GM21786 (cell line): Measurements from ENCODE around the gene EXOSC1.
"Not testable (repeated sequence)": the region's sequence is repeated elsewhere in the genome, so short reads cannot be mapped to it uniquely, and the experiment has no call there.

Experiments
- ATAC-seq: cut with Tn5 transposase; IDR thresholded peaks from one replicate; pipeline ENCODE4 v1.9.1; 2021; ENCODE audit not compliant: unreplicated experiment

EXOSC1 gene

DNA sequence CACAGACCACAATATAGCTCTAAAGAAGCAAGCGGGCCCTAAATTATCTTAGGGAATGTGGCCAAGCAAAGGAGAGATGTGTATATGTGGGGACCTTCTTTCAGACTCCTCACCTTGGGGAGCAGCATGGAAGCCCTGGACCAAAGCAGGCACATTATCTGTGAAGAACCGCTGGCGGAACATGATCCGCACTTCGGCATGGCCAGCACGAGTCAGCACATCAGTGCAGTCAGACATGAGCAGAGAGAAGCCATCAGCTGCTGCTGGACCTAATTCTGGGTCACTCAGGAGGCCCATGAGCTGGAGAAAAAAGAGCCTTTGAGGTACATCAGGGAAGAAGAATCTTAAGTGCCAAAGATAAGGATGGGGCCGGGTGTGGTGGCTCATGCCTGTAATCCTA, 14.1 kb upstream of the EXOSC1 start:
- no peak for ATAC-seq

DNA sequence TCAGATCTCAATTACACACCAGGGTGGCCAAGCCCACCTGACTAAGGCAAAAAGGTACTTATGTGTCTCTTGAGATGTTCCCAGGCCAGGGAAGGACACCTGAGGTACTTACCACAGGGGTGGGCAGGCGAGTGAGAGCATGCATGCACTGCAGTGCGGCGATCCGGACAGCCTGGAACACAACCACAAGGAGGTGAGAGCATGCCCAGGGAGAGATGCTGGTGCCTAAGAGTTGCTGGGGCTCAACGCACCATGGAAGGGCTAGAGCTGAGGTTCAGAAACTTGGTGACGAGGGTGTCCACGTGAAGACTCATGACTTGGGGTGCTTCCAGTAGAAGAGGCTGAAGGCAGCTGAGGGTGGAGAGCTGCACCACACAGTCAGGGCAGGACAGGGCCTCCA, 13.3 kb upstream of the EXOSC1 start:
- no peak for ATAC-seq

DNA sequence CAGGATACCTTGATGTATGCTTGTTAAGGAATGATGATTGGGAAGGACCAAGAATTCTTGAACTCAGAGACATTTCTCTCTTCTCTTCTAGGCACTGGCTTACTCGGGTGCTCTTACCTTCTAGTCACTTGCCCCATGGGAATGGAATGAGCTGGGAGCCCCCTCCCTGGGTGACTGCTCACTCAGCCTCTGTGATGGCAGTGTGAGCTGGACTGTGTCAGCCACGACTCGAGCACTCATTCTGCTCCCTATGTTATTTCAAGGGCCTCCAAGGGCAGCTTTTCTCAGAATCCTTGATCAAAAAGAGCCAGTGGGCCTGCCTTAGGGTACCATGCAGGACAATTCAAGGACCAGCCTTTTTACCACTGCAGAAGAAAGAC, 10.9 kb upstream of the EXOSC1 start:
- no peak for ATAC-seq

DNA sequence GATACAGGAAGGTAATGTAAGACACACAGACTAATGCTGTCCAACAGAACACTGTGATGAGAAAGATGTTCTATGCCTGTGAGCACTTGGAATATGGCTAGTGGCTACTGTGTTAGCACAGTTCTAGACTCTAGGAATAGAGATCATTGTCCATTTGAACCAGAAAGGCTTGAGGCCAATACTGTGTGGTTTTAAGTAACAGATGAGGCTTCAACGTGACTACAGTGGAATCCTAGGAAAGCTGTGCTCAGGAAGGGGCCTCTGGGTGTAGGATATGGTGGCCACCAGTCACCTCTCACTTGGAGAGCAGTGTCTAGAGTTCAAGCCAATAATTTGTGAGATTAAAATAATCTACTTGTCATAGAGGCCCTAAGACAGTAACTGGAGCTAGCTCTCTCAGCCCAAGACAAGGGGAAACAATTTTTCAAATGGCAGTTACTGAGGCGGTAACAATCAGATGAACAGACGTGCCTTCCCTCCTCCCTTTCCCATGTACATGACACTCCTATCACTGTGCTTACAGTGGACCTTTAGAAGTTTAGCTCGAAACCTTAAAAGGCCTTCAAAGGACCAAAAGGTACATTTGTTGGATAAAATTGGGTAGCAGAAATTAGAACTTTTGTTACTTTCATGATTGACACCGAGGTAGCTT, 10.4 kb upstream of the EXOSC1 start:
- no peak for ATAC-seq

DNA sequence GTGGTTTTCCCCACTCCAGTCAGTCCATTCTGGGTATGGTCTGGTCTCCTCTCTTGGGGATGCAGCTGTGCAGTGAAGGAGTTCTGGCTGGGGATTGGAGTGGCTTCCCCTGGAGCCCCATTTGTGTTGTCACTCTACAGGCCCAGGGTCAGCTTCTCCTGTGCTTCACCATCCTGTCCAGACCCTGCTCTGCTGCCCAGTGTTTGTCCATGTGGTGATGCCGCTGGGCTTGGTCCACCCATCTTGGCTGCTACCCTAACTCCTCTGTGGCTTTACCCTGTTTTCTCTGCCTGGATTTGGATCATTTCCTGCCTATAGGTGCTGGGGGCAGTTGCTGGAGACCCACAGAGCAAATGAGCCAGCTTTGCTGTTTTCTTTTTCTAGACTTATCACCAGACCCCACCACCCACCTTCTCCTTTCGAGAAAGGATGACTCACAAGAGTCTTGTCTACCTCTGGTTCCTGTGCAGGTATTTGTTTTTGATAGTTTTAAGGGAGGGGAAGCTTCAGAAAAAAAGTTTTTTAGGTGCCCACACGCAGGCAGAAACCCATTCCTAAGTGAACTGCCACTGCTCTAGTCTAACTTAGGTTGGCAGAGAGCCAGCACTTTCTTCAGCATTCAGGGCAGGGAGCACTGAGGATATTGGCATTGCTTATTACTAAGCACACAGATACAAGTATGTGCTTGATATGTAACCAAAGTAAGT, 8.7 kb upstream of the EXOSC1 start:
- no peak for ATAC-seq

DNA sequence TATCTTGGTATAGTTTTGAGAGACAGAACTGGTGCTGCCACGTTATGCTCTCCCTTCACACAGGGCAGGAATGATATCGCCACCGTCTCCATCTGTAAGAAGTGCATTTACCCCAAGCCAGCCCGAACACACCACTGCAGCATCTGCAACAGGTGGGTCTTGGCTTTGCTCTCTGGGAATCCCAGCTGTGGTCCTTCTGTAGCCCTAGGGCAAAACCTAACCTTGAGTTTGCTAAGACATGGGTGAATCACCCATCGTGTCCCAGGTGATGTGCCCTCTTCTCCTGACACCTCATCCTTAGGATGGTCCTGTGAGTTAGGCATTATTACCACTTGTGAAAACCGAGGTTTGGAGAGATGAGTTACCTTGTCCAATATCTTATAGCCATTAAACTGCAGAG, 6.5 kb upstream of the EXOSC1 start:
- ATAC-seq: no peak

DNA sequence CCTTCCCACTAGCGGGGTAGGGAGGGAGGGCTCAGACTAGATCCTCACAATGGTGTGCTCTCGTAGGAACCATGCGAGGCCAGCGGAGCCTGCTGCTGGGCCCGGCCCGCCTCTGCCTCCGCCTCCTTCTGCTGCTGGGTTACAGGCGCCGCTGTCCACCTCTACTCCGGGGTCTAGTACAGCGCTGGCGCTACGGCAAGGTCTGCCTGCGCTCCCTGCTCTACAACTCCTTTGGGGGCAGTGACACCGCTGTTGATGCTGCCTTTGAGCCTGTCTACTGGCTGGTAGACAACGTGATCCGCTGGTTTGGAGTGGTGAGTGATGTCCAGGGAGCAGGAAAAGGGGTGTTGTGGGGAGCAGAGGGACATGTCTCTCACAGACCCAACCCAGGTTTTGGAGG, 5.8 kb upstream of the EXOSC1 start:
- ATAC-seq: no peak

DNA sequence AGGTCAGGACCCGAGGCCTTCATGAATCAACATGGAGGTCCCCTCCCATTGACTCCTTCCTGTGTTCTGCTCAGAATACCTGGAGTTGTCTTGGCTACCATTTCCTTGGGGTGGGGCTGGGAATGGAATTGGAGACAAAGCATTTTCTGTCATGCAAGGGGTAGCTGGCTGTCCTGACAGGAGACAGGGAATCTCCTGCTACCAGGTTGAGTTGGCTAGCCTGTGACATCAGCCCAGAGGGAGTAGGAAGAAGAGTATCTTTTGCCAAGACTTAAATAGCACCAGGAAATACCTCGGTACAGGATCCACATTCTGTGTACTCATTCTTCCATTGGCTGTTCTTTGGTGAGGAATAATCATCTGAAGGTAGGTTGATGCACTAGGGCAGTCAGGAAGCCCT, 5.0 kb upstream of the EXOSC1 start:
- ATAC-seq: no peak

DNA sequence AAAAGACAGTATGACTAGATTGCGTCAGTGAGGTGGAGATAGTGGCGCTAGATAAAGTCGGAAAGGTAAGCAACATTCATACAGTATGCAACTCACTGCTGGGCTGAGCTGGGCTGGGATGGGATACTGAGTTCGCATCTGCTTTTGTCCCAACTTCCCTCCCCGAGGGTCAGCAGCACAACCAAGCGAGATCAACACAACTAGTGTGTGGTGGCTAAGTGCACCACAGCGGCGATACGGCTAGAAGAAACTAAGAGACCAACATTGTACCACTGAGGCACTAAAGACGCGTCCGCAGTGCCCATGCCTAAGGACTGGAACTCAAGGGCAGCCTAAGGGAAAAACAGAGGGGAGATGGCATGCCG, 467 bp downstream of the EXOSC1 start:
- no peak for ATAC-seq

DNA sequence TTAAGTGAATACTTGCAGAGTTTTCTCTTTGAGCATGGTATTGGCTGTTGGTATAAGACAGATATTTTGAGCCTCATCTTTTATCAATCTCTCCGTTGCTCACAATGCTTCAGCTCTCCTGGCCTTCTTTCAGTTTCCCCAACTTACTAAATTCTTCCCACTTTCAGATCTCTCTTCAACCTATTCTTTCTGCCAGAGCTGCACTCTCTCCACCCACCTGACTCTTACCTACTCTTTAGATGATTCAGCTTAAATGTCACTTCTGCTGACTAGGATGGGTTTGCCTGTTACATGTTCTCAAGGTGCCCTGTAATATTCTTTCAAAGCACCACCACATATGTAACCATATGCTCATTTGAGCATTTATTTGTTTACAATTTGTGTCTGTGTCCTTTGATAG, 1.6 kb downstream of the EXOSC1 start:
- no peak for ATAC-seq

DNA sequence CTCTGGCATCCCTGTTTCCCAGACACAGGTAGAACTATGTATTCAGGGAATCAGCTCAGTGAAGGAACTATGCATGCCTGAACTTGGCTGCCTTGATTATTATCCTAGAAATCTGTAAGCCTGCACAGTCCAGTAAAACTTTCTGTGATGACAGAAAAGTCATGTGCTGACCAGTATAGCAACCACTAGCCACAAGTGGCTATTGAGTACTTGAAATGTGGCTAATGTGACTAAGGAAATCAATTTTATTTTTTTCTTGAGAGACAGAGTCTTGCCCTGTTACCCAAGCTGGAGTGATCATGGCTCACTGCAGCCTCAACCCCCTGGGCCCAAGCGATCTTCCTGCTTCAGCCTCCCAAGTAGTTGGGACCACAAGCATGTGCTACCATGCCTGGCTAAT, 3.5 kb downstream of the EXOSC1 start:
- ATAC-seq: no peak

DNA sequence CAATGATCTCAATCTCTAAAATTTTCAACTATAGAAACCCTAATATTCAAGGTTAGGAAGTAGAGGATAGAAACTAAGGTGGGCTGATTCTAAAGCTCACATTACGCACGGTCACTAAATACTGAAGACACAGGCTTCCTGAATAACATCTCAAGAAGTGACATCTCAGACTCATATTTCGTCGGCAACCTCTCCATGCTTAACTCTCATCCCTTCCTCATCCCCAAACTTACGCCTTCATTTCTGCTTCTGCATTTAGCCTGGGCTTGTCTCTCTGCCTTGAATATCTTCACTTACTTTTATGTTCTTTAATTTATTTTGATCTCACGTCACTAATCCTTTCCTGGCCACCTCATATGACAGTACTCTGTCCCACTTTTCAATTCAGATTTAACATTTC, 10.6 kb downstream of the EXOSC1 start:
- ATAC-seq: no peak

DNA sequence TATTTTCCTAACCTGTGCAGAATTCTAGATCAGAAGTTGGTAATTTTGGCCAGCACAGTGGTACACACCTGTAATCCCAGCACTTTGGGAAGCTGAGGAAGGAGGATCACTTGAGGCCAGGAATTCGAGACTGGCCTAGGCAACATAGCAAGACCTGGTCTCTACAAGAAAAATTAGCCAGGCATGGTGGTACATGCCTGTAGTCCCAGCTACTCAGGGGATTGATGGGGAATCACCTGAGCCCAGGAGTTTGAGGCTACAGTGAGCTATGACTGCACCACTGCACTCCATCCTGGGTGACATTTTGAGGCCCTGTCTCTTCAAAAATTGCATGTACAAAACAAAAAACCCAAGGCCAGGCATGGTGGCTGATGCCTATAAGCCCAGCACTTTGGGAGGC, 11.2 kb downstream of the EXOSC1 start:
- ATAC-seq: no peak

DNA sequence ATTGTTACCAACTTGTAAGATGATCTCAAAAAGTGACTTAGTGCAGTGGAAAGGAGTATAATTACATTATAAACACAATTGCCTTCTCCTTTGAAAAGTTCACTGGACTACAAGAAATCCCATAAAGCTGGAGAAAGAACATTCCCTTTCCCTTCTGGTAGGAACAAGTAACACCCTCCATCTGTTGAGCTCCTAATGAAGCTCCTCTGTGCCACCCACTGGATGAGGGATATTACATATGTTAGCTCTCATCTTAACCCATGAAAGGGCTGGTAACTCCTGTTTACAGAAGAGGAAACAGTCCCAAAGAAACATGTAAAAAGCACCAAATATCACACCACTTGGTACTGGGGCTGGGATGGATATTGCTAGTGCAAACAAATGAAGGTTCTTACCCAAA, 11.8 kb downstream of the EXOSC1 start:
- ATAC-seq: no peak

DNA sequence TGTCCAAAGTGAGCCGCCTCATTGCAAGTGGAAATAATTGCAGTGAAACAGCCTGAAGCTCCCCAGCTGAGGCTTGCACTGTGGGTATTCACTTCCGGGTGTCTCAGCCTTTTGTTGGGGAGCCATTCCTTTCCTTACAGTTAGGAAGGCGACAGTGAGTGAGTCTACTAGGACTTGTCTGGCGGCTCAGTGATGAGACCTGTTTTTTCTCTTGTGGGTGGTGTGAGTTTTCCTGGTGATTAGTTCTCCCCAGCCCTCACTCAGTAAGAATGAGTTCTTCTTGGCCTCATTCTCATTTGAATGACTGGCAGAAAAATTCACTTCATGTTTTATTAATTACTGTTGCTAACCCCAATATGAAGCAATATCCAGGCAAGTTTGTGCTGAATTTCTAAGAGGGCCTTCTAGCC, 17.2 kb downstream of the EXOSC1 start:
- ATAC-seq: no peak

DNA sequence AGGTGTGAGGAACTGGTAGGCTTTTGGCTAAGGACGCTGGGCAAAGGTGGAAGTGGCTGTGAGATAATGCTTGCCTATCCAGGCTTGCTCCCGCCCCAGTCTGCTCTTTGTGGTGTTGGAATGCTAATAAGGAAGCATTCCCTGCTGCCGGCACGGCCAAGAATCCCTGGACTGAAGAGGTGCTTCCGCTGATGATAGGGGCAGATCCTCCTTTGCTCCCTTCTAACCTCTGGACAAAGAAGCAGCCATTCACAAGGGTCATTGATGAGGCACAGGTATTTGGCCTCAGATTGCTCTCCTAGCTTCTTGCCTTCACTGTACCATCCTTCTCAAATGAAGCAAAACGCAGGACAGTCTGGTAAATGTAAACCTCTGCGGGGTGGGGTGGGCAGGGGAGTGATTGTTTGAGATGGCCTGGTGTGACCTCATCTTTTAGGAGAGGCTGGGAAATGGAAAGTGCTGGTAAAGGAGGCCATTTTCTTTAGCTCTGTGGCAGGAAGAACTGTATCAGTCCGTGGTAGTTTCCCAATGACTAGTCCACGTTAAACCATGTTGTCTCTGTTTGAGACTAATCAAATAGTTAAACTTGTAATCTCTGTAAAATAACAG, 18.1 kb downstream of the EXOSC1 start:
- no peak for ATAC-seq

DNA sequence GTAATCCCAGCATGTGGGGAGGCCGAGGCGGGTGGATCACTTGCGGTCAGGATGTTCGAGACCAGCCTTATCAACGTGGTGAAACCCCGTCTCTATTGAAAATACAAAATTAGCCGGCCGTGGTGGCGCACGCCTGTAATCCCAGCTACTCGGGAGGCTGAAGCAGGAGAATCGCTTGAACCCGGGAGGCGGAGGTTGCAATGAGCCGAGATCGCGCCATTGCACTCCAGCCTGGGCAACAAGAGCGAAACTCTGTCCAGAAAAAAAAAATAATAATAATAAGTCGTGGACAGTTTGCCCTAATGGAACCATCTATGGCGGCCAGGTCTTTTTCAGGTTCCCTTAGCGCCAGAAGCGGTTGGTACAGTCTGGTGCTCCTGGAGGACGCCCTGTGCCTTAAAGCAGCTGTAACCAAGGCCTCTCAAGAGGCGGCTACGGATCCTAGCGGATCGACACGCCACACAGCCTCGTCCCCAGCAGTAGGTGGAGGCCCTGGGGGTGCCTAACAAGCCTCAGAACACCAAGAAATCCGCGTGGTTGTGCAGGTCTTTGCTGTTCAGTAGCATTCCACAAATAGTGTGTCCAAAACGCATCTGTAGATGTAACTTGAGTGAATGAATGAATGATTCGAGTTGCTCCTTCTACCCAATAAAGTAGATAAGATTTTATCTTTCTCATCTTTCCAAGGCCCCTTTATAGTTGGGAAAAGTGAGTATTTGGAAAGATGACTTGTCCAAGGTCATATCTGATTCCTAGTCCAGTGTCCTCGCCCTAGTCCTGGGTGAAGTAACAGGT, 18.8 kb downstream of the EXOSC1 start:
- no peak for ATAC-seq

DNA sequence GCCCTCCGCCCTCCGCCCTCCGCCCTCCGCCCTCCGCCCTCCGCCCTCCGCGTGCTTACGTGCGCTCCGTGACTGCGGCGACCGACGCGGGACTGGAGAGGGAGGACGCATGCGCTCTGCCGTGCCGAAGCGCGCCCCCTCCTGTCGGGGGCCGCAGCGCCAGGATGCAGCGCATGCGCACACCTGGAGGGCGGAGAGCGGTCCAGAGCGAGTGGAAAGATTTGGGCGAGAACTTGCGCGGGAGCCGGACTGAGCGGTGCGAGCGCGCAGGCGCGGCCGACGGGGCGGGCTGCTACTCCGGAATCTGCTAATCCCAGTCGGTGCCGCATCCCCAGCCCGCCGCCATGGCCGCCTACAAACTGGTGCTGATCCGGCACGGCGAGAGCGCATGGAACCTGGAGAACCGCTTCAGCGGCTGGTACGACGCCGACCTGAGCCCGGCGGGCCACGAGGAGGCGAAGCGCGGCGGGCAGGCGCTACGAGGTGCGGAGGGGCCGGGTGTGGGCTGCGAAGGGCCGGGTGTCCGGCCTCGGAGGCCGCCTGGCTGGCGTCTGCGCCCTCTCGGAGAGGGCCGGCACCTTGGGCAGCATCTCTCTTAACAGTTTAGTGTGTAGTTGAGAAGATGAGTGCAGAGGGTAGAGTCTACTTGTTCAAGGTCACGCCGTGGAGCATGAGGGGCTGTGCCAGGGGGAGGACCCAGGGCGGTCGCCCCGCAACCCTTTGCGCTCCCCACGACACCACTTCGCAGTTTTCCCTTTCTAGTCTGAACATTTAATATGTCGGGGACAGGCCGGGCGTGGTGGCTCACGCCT, 19.6 kb downstream of the EXOSC1 start, which contains the start of gene PGAM1:
TSS of gene PGAM1 (plus strand) at position 228 of the 812 bp plus-strand sequence. CDS start at position 345, 117 bp downstream.
- ATAC-seq: peak; percentile 80

DNA sequence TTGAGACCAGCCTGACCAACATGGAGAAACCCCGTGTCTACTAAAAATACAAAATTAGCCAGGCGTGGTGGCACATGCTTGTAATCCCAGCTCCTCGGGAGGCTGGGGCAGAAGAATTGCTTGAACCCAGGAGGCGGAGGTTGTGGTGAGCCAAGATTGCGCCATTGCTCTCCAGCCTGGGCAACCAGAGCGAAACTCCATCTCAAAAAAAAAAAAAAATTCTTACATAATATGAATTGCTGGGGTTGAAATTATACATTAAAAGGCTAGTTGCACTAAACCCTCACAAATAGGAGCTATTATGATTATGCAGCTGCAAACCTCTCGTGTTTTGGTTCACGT, 22.1 kb downstream of the EXOSC1 start:
- ATAC-seq: not testable (repeated sequence)

DNA sequence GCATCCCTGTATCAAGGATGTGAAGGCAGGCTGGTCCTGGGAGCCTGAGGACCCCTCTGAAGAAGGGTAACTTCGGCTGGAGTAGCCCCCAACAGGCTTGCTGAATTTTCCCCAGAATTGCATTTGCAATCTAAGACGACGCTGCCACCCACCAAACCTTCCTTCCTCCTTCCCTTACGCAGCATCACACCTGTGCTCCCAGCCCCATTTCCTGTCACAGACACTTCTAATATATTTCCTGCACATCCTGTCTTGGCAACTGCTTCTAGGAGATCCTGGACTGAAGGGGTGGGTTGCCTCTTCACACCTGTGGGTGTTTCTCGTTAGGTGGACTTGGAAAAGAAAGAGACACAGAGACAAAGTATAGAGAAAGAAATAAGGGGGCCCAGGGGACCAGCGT, 29.2 kb downstream of the EXOSC1 start:
- ATAC-seq: no peak

DNA sequence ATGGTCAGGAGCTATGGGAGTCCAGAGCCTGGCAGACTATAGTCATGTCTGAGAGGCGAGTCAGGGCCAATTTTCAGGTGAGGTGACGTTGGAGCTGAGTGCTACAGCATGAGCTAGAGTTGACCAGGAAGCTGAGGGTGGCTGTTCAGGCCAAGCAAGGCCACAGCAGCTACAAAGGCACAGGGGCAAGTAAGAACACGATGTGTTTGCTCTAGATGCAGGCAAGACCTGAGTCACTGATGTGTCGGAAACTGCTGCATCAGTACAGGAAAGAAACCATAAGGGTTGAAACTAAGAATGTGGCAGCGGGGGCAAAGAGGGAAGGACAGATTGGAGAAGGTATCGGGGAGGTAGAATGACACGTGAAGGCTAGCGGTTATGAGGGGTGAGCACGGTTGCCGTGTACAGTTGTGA, 32.9 kb downstream of the EXOSC1 start:
- peak; percentile 48 for ATAC-seq
